Glomerular visceral epithelial cell (primary cell): ENCODE data around the gene FAM13B.
"Not testable (repeated sequence)": the region's sequence is repeated elsewhere in the genome, so short reads cannot be mapped to it uniquely, and the experiment has no call there.

Experiments
- DNase-seq: peaks from one replicate; pipeline ENCODE4 v3.0.0-alpha.2; 2016; ENCODE audit errors: extremely low spot score

FAM13B gene

DNA sequence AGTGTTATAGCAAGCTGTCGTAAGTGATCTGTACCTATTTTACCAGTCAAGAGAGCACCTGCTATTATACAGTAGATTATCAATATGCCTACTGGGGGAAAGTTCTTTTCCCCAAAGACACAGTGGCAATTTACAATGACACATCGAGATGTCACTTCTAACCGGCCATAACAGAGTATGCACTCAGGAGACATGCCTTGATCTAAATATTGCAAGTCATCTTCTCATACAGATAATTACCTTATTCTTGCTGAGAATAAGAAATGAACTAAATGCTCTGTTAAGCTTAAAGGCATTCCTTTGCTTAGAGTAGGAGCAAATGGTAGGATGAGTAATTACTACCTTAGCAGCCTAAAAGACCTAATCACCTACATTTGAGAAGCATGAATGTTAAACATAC is 72.1 kb downstream of the FAM13B start:
- no peak for DNase-seq

DNA sequence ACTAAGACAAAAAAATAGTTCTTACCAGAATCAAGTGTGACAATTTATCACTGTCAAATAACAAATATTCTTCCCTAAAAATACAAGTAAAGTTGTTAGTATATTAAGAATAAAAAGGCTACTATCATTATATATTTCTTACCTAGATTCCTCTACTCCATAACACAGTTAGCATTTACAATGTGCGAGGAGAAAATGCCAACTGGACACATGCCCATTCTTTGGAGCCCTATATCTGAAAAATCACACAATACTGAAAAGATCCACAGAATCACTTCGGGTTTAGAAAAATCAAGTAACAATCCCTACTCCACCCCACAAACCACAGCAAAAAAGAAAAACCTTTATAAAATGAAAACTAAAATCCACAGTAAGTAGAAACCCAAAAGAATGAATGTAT is 72.7 kb downstream of the FAM13B start:
- no peak for DNase-seq

- DNase-seq, result no peak
Measured at GRCh38 chr5:137959488-137959887, 73.4 kb downstream of the FAM13B start.

- no peak for DNase-seq
Measured at GRCh38 chr5:137957948-137958347, 74.9 kb downstream of the FAM13B start.

GRCh38 chr5:137954131-137954879 is 78.6 kb downstream of the FAM13B start:
- peak; percentile 80 for DNase-seq

DNA sequence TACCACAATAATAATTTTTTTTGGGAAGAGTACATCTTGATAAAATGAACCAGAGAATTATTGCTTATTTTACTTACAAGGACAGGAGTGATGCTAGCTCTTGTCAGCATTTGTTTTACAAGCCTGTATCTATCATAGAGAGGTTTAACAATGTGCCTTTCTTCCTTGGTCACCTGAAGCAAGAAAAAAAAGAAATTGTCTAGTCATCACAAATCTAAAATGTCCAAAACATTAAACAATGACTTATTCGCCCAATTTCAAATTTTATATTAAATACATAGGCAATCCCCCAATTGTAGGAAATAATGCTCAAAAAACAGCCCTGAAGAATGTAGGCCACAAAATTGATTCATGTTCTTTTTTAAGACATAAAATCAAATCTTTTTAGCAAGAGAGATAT is 87.1 kb downstream of the FAM13B start:
- DNase-seq, result no peak

DNA sequence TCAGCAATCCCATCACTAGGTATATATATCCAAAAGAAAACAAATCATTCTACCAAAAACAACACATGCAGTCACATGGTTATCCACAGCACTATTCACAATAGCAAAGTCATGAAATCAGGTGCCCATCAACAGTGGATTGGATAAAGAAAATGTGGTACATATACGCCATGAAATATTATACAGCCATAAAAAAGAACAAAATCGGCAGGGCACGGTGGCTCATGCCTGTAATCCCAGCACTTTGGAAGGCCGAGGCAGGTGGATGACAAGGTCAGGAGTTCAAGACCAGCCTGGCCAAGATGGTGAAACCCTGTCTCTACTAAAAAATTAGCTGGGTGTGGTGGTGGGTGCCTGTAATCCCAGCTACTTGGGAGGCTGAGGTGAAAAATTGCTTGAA is 88.6 kb downstream of the FAM13B start:
- not testable (repeated sequence) for DNase-seq

DNA sequence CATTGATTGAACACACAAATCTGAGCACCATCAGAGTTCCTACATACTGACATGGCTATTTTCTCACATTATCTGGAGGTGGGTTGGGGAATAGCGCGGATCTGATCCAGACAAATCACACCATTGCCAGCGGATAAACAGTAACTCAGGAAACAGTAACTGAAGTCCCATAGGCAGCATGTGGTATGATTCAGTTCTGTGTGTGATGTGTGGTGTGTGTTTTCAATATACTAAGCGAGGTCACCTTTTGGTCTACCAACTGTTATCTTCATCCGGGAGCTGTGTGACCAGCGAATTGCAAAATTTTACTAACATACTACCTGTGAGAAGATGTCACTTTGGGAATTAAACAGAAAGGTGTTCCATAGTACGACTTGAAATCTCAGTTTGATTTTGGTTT is 93.5 kb downstream of the FAM13B start:
- no peak for DNase-seq

GRCh38 chr5:137938751-137939143 is 94.1 kb downstream of the FAM13B start:
- no peak for DNase-seq

DNA sequence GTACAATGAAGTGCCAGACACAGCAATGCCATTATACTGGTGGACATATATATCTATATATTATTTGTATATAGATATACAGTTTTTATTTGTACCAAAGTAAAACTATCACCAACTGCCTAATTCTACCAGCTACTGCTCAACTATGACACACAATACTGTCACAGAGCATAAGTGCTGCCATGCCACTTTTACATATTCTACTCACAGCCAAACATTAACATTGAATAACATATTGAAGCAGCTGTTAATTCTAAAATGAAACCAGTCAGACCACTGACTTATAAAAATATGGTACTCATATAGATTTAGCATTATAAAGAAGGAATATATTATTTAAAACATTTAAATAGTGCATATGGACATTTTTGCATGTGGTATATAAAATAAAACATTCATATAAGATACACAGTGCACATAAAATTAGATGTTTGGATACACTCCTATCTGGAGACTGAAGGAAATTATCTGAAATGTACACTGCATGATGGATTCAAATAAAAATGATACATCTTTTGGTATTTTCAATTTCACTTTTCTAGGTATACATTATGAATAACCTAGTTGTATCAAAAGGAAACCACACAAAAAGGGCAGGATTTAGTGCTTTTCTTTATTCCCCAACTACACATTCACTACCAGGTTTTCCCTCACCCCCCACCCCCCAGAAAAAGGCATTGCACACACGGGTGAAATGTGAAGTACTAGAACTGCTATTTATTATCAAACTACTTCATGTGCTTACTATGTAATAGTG is 94.7 kb downstream of the FAM13B start:
- DNase-seq, result no peak

DNA sequence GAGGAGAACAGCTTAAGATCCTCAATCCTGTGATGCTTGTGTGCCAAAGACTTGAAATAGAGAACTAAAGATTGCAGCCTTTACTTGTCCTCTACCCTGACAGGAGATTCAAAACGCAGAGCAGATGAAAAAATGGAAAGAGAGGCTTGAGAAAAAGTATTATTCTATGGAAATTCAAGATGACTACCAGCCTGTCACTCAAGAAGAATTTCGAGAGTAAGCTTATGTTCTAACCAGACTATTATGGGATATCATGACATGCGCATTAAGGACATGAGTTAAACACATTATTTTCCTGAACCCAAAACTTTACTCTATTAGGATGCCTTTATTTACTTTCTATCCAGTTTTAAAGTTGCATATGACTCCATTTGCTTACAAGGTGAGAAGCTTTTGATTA is 97.2 kb downstream of the FAM13B start:
- DNase-seq, result no peak

DNA sequence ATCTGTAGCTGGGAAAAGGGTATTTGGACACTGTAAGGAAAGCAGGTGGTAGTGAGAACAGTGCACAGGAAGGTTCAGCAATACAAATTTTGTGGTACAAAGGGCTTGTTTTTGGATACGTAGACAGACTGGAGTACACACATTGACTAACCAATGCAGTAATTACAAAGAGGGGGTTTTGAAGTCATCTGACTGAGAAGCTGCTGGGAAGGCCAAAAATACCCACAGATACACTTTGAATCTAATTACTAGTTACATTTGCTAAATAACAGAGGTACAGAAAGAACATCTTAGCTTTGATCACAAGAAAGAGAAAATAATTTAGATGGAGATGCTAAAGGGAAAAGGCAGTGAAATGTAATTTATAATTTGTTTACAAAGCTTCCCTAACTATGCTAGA is 97.7 kb downstream of the FAM13B start:
- DNase-seq, result no peak

DNA sequence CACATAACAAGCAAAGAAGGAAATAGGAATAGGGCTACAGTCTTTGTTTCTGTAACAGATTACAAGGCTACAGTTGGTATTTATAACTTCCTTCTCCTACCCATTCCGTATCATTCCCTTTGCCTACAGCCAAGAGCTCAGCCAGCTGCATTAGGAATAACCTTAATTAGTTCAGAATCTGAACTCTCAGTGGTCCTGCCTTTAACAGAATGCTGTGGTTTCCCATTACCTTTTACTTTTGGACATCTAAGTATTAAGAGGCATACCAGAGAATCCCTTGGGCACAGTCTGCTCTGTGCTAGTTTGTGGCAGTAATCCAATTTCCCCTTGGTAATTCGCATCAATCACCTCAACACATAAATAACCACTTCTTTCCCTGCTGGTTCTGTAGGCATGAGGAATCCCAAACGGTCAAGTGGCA is 99.4 kb downstream of the FAM13B start:
- no peak for DNase-seq

DNA sequence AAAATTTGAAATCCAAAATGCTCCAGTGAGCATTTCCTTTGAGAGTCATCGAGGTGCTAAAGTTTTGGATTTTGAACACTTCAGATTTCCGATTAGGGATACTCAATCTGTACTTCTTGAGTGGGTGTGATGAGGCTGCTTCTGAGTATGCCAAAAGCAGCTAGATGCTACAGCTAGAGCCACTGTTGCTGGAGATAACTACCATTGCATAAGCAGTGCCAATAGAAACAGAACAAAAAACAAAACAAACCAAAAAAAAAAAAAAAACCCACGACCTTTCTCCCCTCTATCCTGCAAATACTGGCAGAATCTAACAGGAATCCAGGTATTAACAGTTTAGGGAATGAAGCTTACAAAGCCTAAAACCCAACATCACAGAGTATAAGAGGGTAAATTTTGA is 100.1 kb downstream of the FAM13B start:
- no peak for DNase-seq

DNA sequence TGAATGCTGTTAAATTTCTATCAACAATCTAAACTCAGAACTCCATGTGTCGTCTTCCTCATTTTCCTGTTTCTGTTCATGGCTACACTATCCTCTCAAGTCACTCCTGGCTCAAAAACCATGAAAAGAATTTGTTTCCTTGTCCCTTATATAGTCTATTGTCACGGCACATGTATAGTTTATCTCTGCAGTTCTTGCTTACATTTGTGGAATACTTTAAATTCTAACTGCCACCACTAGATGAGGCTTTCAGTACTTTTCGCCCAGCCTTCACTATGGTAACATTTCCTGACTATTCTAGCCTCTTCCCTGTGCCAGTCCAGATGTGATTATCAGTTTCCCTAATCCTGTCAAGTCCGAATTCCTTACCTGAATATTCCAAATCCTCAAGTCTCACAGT is 109.0 kb downstream of the FAM13B start:
- no peak for DNase-seq

DNA sequence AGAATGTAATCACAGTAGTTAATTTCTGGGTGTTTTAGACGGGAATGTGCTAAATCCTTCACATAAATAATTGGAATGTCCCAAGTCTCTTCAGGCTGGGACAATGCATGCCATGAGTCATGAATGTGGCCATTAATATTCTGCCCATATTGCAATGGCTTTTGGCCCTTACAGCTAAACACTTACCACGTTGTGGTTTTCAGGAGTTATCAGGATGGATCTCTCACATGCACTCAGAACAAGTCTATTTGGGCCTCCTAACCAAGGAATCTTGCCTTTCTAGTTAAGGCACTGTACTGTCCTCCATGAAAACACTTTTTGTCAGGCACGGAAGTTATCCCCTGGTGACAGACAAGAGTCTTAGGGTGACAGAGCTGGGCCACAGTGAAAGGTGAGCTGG is 110.9 kb downstream of the FAM13B start:
- peak; percentile 38 for DNase-seq

GRCh38 chr5:137916923-137917322 is 116.0 kb downstream of the FAM13B start:
- DNase-seq, result no peak

DNA sequence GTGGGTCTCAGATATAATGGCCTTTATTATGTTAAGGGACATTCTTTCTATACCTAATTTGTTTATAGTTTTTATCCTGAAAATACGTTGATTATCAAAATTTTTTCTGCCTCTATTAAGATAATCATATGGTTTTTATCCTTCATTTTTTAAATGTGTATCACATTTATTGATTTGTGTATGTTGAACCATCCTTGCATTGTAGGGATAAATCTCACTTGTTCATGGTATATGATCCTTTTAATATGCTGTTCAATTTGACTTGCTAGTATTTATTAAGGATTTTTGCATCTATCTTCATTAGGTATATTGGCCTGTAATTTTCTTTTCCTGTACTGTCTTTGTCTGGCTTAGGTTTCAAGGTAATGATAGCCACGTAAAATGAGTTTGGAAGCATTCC is 118.1 kb downstream of the FAM13B start:
- no peak for DNase-seq

DNA sequence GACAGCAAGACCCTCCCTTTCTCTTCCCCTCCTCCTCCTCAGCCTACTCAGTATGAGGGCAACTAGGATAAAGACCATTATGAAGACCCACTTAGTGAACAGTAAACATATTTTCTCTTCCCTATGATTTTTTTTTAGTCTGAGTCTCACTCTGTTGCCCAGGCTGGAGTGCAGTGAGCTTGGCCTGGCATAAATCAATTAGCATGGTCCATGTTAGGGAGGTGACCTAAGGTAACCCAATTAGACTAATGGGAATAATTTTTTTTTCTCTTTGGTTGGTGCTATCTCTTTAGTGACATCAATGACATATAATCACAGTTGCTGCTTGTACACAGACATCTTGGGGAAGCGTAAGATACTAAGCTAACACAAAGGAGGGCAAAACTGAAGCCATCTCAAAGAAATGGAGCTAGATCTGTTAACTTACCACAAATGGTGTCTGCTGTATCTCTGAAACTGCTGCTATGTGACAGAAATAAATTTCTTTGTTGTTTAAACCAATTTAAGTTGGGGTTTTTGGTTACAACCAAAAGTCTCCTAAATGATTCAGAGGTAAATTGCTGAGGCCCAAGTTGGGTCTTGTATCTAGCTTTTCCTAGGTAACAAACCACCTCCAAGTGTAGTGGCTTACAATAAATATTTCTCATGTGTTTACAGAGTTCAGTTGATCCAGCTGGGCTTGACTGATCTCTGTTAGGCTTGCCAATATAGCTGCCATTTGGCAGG is 130.3 kb downstream of the FAM13B start:
- DNase-seq, result no peak

GRCh38 chr5:137901011-137901817 is 131.7 kb downstream of the FAM13B start:
- DNase-seq, result no peak

DNA sequence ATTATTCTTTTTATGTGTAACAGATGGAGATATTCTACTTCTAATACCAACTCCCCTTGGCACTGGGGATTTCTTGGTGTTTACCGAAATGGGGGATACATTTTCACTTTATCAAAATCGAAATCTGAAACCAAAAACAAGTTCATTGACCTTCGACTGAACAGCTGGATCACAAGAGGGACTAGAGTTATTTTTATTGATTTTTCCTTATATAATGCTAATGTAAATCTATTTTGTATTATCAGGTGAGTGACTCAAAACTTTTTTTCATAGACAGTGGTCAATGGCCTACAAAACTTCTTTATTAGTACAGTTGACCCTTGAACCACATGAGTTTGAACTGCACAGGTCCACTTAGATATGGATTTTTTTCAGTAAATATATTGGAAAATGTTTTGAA is 133.4 kb downstream of the FAM13B start:
- DNase-seq, result no peak

GRCh38 chr5:137896560-137896959 is 136.3 kb downstream of the FAM13B start:
- DNase-seq, result no peak
